Measurements from ENCODE around the gene MAP3K5. TPM values are rescaled to one million over a fixed set of nuclear protein-coding genes. Genes with fewer than 3 reads are reported as not detected.

The MAP3K5 gene
- total and polyA plus RNA-seq, 2 of the 8 experiments (the other 6 are each of a cell fraction or from before 2014, with no cell fraction given): 0.63 to 2.6 TPM

DNA sequence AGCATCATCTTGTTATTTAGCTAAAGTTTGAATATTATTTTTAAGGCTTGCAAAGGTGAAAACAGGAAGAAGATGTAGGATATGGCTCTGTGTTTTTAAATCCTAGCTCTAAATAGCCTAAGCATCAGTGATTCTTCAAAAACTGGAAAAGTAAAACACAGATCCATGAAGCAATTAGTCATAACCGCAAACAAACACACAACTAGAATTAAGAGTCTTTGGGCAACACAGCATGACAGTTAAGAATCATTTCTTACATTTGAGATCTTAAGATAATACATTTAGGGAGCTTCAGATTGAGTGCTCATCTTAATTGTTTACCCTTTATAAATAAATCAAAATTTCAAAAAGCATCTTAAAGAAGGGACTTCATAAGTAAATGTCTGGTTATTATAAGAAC lies 126.2 kb downstream of the MAP3K5 start:
- H3K56ac ChIP-seq (replicated peaks; ENCODE audit: insufficient read length, low read depth, low read length): no peak overlapping the region
- no peak for FAIRE-seq
- CTCF ChIA-PET (ENCODE audit: partially characterized antibody): interaction anchor here (0.6 to 1.9 kb wide), 8 partner anchors 11 to 326 kb away, joined by 3 to 6 read pairs (median 3); partner anchors contain the start of gene MAP3K5

More for the DNA sequence above, 126.2 kb downstream of the MAP3K5 start:
- POLR2A ChIA-PET (ENCODE audit: partially characterized antibody): no interaction called here
- H4K5ac ChIP-seq (ENCODE audit: insufficient read length, low read depth, low read length): no peak overlapping the region
- H4K8ac ChIP-seq (ENCODE audit: extremely low read depth, insufficient read depth, low read length): no peak overlapping the region
- no peak overlapping the region for H2AFZ ChIP-seq (ENCODE audit: low read length)
- H3K14ac ChIP-seq (ENCODE audit: insufficient read length): no peak overlapping the region
- H3K4me3 ChIP-seq (ENCODE audit: extremely low read depth in 1 of 4, insufficient read depth in 2 of 4, low read depth in 3 of 4, low read length in 4 of 4): no peak overlapping the region
- no peak for TF ChIP-seq PHF8 (conservative IDR thresholded peaks at IDR 0.05; ENCODE audit: low read depth, low read length)
- TF ChIP-seq HDAC6 (IDR thresholded peaks at IDR 0.05; ENCODE audit: low read depth, low read length): no peak
- TF ChIP-seq RBBP5 (IDR thresholded peaks at IDR 0.05; ENCODE audit: borderline replicate concordance, low read depth, low read length): no peak
- no peak for TF ChIP-seq ZNF274 (IDR thresholded peaks at IDR 0.05; ENCODE audit: borderline replicate concordance, extremely low read depth, low read length)
- no peak for TF ChIP-seq SRF (IDR thresholded peaks at IDR 0.05; ENCODE audit: low read depth, low read length)
- TF ChIP-seq KDM5A (IDR thresholded peaks at IDR 0.05; ENCODE audit: low read length): no peak
- no peak for TF ChIP-seq POU5F1 (IDR thresholded peaks at IDR 0.05; ENCODE audit: low read depth, low read length)
- TF ChIP-seq HDAC2 (IDR thresholded peaks at IDR 0.05; ENCODE audit: borderline replicate concordance in 1 of 2, low read depth in 2 of 2, low read length in 2 of 2): no peak
- no peak for TF ChIP-seq EZH2 (IDR thresholded peaks at IDR 0.05; ENCODE audit: low read depth, low read length, severe bottlenecking)
- no peak for TF ChIP-seq CREB1 (IDR thresholded peaks at IDR 0.05)
- no peak for TF ChIP-seq JUND (IDR thresholded peaks at IDR 0.05; ENCODE audit: low read length)
- no peak for TF ChIP-seq SP1 (IDR thresholded peaks at IDR 0.05; ENCODE audit: low read depth, low read length)
- no peaks in the 10 kb centered on the region for H3K9me3 ChIP-seq (ENCODE audit: insufficient read depth in 2 of 2, low read depth in 1 of 2, low read length in 1 of 2)
- H3K18ac ChIP-seq (ENCODE audit: extremely low read depth, low read length): no peak overlapping the region
- H3K4me1 ChIP-seq (replicated peaks in 1 of 4; ENCODE audit: control insufficient read depth in 3 of 4, insufficient read depth in 4 of 4, low read length in 3 of 4): no peaks in the 10 kb centered on the region
- no peak overlapping the region for H2BK5ac ChIP-seq (ENCODE audit: low read depth, low read length)
- H3K4me2 ChIP-seq (ENCODE audit: insufficient read depth in 1 of 2, low read depth in 2 of 2, low read length in 2 of 2): no peak overlapping the region
- no peak overlapping the region for H3K9ac ChIP-seq (replicated peaks in 1 of 4; ENCODE audit: extremely low read depth in 1 of 4, low read depth in 3 of 4, low read length in 3 of 4)
- no peaks in the 10 kb centered on the region for H3K23me2 ChIP-seq (ENCODE audit: low read depth, low read length)
- H3K27ac ChIP-seq (ENCODE audit: low read depth, low read length): no peak overlapping the region
- no peaks in the 10 kb centered on the region for H3K27me3 ChIP-seq (replicated peaks in 1 of 4; ENCODE audit: control insufficient read depth in 3 of 4, extremely low read depth in 1 of 4, insufficient read depth in 3 of 4, low read length in 3 of 4)
- no peak overlapping the region for H2AK5ac ChIP-seq (ENCODE audit: low read depth, low read length)
- H3K4ac ChIP-seq (replicated peaks; ENCODE audit: insufficient read length, low read depth, low read length): no peak overlapping the region
- DNase-seq (ENCODE audit: low read depth in 1 of 2, low spot score in 2 of 2): no peak
- no peak overlapping the region for H2BK120ac ChIP-seq (replicated peaks; ENCODE audit: low read depth, low read length)
- no peaks in the 10 kb centered on the region for H4K20me1 ChIP-seq (replicated peaks in 1 of 2; ENCODE audit: control insufficient read depth in 1 of 2, insufficient read depth in 2 of 2, low read length in 2 of 2)
- H3K23ac ChIP-seq (ENCODE audit: insufficient read length): no peak overlapping the region
- no peak overlapping the region for H2BK12ac ChIP-seq (ENCODE audit: low read depth, low read length)
- WGBS, 2 experiments (ENCODE audit: extremely low coverage in 1 of 2, insufficient coverage in 1 of 2, insufficient read length in 1 of 2, insufficient replicate concordance in 2 of 2, low coverage in 1 of 2, low lambda C conversion rate in 2 of 2, missing lambda C conversion rate in 1 of 2): 83% methylated on average over 1 of the region's 1 CpG; no CpG with 5 or more reads in 1 of the 2 experiments
- H2BK15ac ChIP-seq (ENCODE audit: low read length): no peak overlapping the region
- no peak overlapping the region for H2BK20ac ChIP-seq (ENCODE audit: low read length)
- H3K36me3 ChIP-seq (ENCODE audit: control insufficient read depth in 2 of 4, insufficient read depth in 4 of 4, low read length in 3 of 4): no peaks in the 10 kb centered on the region
- no peaks in the 10 kb centered on the region for H3K79me1 ChIP-seq (ENCODE audit: low read depth, low read length)
- no peak overlapping the region for H4K91ac ChIP-seq (replicated peaks; ENCODE audit: insufficient read length, low read length)
- no peaks in the 10 kb centered on the region for H3K79me2 ChIP-seq (ENCODE audit: control insufficient read depth in 1 of 2, insufficient read depth in 2 of 2, low read length in 2 of 2)

All from H1 (cell line).